HCT116 (cell line): ENCODE results near the gene CENPP. TPM values are rescaled to one million over a fixed set of nuclear protein-coding genes. Genes with fewer than 3 reads are reported as not detected.

ENCODE experiments used
- ATAC-seq: fragments of 200-7000 bp; cut with Tn5 transposase; 2 replicates; pipeline ENCODE4 v1.9.1; 2020; ENCODE audit warnings: mild to moderate bottlenecking, moderate library complexity
- BruUV-seq: library from RNA; stranded (reverse); fragments of 400-500 nt; replicated peaks from 2 replicates; lab custom pipeline; 2021; lab: Mats Ljungman, UMichigan
- CTCF ChIA-PET: fragments of 300-600 bp; sonication (Branson Sonifier 250); formaldehyde crosslinking; loops from one replicate; lab custom pipeline; 2021; ENCODE audit warnings: antibody characterized with exemption; lab: Charles Lee
- POLR2A ChIA-PET: fragments of 300-600, 350-600 bp; sonication (Branson Sonifier 250); formaldehyde crosslinking; loops from one replicate; lab custom pipeline; 2021; ENCODE audit warnings: antibody characterized with exemption; lab: Charles Lee
- RAD21 ChIA-PET, 2 experiments: fragments of 300-600 bp; sonication (Branson Sonifier 250); formaldehyde crosslinking; loops; one replicate each; lab custom pipeline; 2023; ENCODE audit warnings: low total read pairs in 2 of 2; ENCODE audit not compliant: uncharacterized antibody in 2 of 2, unreplicated experiment in 2 of 2, low non-redundant PET in 1 of 2; lab: Charles Lee
- DNase-seq: peaks from one replicate; pipeline ENCODE4 v3.0.0-alpha.2; 2010; ENCODE audit warnings: low read depth, low spot score
- H2AFZ ChIP-seq: fragments of 200-600 bp; shearing (Covaris generic), sonication (generic); 2 replicates; pipeline ENCODE4 v1.6.1; 2017; ENCODE audit warnings: low read depth, mixed run types, mixed read lengths, antibody characterized with exemption, low read length; ENCODE audit not compliant: poor library complexity, severe bottlenecking
- H3K27ac ChIP-seq: 2 replicates; pipeline ENCODE4 v1.5.1; 2012; ENCODE audit warnings: low read depth, low read length
- H3K27me3 ChIP-seq: fragments of 200-600 bp; sonication (generic); 2 replicates; pipeline ENCODE4 v1.6.1; 2016; ENCODE audit warnings: mixed run types, low read length, mixed read lengths; ENCODE audit not compliant: insufficient read depth
- H3K36me3 ChIP-seq, 2 experiments: fragments of 200-500 bp in 1 of 2; fragments of 200-600 bp in 1 of 2; sonication (Bioruptor generic) in 1 of 2; sonication (generic) in 1 of 2; 2 replicates each; pipeline versions ENCODE4 v1.5.1 to v1.6.1; 2014 to 2016; ENCODE audit warnings: low read length in 2 of 2, inconsistent platforms in 1 of 2, mixed read lengths in 1 of 2, mixed run types in 1 of 2; ENCODE audit not compliant: insufficient read depth in 2 of 2, control insufficient read depth in 1 of 2
- H3K4me1 ChIP-seq, 2 experiments: fragments of 200-600 bp in 1 of 2; sonication (generic) in 1 of 2; 2 replicates each; pipeline versions ENCODE4 v1.5.1 to v1.6.1; 2012 to 2017; ENCODE audit warnings: low read length in 2 of 2, inconsistent platforms in 1 of 2, mild to moderate bottlenecking in 1 of 2, mixed read lengths in 1 of 2, mixed run types in 1 of 2, moderate library complexity in 1 of 2; ENCODE audit not compliant: insufficient read depth in 2 of 2, control insufficient read depth in 1 of 2
- H3K4me2 ChIP-seq: fragments of 200-600 bp; sonication (generic); 2 replicates; pipeline ENCODE4 v1.6.1; 2017; ENCODE audit warnings: mixed run types, low read length, mixed read lengths
- H3K4me3 ChIP-seq, 2 experiments: fragments of 200-600 bp in 1 of 2; sonication (generic) in 1 of 2; replicated peaks in 1 of 2; 2 replicates each; pipeline ENCODE4 v1.5.1; 2011 to 2016; ENCODE audit warnings: low read length in 2 of 2, control low read depth in 1 of 2, low read depth in 1 of 2, mild to moderate bottlenecking in 1 of 2, mixed read lengths in 1 of 2, mixed run types in 1 of 2
- H3K79me2 ChIP-seq: fragments of 200-600 bp; sonication (generic); 2 replicates; pipeline ENCODE4 v1.6.1; 2017; ENCODE audit warnings: mild to moderate bottlenecking, mixed run types, low read length, moderate library complexity, mixed read lengths; ENCODE audit not compliant: insufficient read depth
- H3K9ac ChIP-seq: fragments of 200-600 bp; sonication (generic); 2 replicates; pipeline ENCODE4 v1.6.1; 2016; ENCODE audit warnings: low read length, mixed read lengths
- H3K9me2 ChIP-seq: fragments of 200-600 bp; sonication (generic), shearing (Covaris generic); 2 replicates; pipeline ENCODE4 v1.6.1; 2017; ENCODE audit warnings: mixed run types, mild to moderate bottlenecking, moderate library complexity; ENCODE audit not compliant: insufficient read depth
- H3K9me3 ChIP-seq, 2 experiments: fragments of 200-500 bp in 1 of 2; fragments of 200-600 bp in 1 of 2; sonication (Bioruptor generic) in 1 of 2; sonication (generic) in 1 of 2; 2 replicates each; pipeline ENCODE4 v1.6.1; 2014 to 2017; ENCODE audit warnings: low read length in 2 of 2, mixed read lengths in 2 of 2, inconsistent platforms in 1 of 2, low read depth in 1 of 2, mild to moderate bottlenecking in 1 of 2, mixed run types in 1 of 2, moderate library complexity in 1 of 2; ENCODE audit not compliant: control insufficient read depth in 1 of 2, insufficient read depth in 1 of 2
- H4K20me1 ChIP-seq: fragments of 200-600 bp; sonication (generic), shearing (Covaris generic); 2 replicates; pipeline ENCODE4 v1.6.1; 2017; ENCODE audit warnings: mixed run types, mild to moderate bottlenecking, moderate library complexity; ENCODE audit not compliant: insufficient read depth
- CEBPB ChIP-seq: IDR thresholded peaks from 2 replicates; pipeline ENCODE4 v1.6.1; 2012; ENCODE audit warnings: low read depth
- EGR1 ChIP-seq: IDR thresholded peaks from 2 replicates; pipeline ENCODE4 v1.6.1; 2012; ENCODE audit warnings: low read depth
- ELF1 ChIP-seq: IDR thresholded peaks from 2 replicates; pipeline ENCODE4 v1.6.1; 2012; ENCODE audit warnings: low read depth, borderline replicate concordance
- EZH2 ChIP-seq: fragments of 200-600 bp; sonication (generic); IDR thresholded peaks from 2 replicates; pipeline ENCODE4 v1.6.1; 2017; ENCODE audit warnings: antibody characterized with exemption, mixed run types
- FOSL1 ChIP-seq: IDR thresholded peaks from 2 replicates; pipeline ENCODE4 v1.6.1; 2012; ENCODE audit warnings: low read depth
- JUND ChIP-seq: IDR thresholded peaks from 2 replicates; pipeline ENCODE4 v1.6.1; 2012
- RAD21 ChIP-seq: IDR thresholded peaks from 2 replicates; pipeline ENCODE4 v1.6.1; 2012; ENCODE audit warnings: low read depth, mild to moderate bottlenecking
- SIN3A ChIP-seq: IDR thresholded peaks from 2 replicates; pipeline ENCODE4 v1.6.1; 2012; ENCODE audit warnings: low read depth
- TCF7L2 ChIP-seq: IDR thresholded peaks from 2 replicates; pipeline ENCODE4 v1.7.0; 2011; ENCODE audit warnings: borderline replicate concordance, inconsistent platforms; ENCODE audit not compliant: insufficient read depth, insufficient read length; ENCODE audit errors: extremely low read depth
- YY1 ChIP-seq: IDR thresholded peaks from 2 replicates; pipeline ENCODE4 v1.6.1; 2011; ENCODE audit warnings: low read length, low read depth, moderate library complexity, mild to moderate bottlenecking; ENCODE audit not compliant: insufficient replicate concordance; ENCODE audit errors: extremely low read depth
- ZFX ChIP-seq: fragments of 450-650 bp; IDR thresholded peaks from 2 replicates; pipeline ENCODE4 v1.6.1; 2017
- intact Hi-C: fragments of 100-400 bp; cut with micrococcal nuclease; formaldehyde crosslinking; loops from 2 replicates; pipeline ENCODE4 v1.10.0; 2022
- total RNA-seq: library from RNA; stranded (reverse); gene quantifications from one replicate; pipeline ENCODE4 v1.2.1, GENCODE V29; 2021; ENCODE audit not compliant: unreplicated experiment
- TF ChIP-seq, protein P1 (sequence below): IDR thresholded peaks from 2 replicates; pipeline ENCODE4 v1.6.1; 2012
- TF ChIP-seq, protein P2 (sequence below): IDR thresholded peaks from 2 replicates; pipeline ENCODE4 v1.6.1; 2012; ENCODE audit warnings: low read depth

CENPP gene
- total RNA-seq, 1 experiment from 2014 or later = 7.0 TPM

DNA sequence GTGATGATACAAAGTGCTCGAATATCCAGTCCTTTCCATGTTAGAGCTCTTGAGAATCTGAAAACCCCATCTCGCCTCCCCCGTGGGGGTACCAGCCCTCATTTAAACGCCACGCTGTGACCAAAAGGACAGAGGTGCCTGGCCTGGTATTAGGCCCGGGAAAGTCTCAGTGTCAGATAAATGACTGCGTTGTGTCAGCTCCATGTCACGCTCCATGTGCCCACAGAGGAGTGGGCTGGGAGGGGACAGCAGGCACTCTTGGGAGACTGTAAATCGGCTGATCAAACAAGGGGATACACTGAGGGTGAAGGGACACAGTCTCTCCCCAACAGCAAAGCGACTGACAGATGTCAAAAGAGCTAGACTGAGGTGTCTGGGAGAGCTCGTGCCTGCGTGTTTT is 275.7 kb downstream of the CENPP start:
- Histone ChIP-seq H4K20me1 (no peaks in the 10 kb centered on the region), H3K79me2 (no peaks in the 10 kb centered on the region), H3K36me3 (no peaks in the 10 kb centered on the region), H3K4me2 (no peak overlapping the region), H3K27ac (no peak overlapping the region), H3K9ac (no peak overlapping the region), H2AFZ (no peak overlapping the region), H3K27me3 (no peaks in the 10 kb centered on the region), H3K9me2 (no peaks in the 10 kb centered on the region), H3K9me3 (no peaks in the 10 kb centered on the region), H3K4me1 (no peaks in the 10 kb centered on the region), H3K4me3 (no peak overlapping the region)
- intact Hi-C loops = no loop called here
- ATAC-seq (no peak), DNase-seq (no peak)
- TF ChIP-seq JUND = no peak
- TF ChIP-seq TCF7L2 = no peak
- TF ChIP-seq, protein P1, sequence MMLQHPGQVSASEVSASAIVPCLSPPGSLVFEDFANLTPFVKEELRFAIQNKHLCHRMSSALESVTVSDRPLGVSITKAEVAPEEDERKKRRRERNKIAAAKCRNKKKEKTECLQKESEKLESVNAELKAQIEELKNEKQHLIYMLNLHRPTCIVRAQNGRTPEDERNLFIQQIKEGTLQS = no peak
- no peak for TF ChIP-seq FOSL1
- no peak for TF ChIP-seq SIN3A
- TF ChIP-seq EZH2 = no peak
- TF ChIP-seq YY1 = no peak
- TF ChIP-seq CEBPB = no peak
- no peak for TF ChIP-seq EGR1
- TF ChIP-seq, protein P2, sequence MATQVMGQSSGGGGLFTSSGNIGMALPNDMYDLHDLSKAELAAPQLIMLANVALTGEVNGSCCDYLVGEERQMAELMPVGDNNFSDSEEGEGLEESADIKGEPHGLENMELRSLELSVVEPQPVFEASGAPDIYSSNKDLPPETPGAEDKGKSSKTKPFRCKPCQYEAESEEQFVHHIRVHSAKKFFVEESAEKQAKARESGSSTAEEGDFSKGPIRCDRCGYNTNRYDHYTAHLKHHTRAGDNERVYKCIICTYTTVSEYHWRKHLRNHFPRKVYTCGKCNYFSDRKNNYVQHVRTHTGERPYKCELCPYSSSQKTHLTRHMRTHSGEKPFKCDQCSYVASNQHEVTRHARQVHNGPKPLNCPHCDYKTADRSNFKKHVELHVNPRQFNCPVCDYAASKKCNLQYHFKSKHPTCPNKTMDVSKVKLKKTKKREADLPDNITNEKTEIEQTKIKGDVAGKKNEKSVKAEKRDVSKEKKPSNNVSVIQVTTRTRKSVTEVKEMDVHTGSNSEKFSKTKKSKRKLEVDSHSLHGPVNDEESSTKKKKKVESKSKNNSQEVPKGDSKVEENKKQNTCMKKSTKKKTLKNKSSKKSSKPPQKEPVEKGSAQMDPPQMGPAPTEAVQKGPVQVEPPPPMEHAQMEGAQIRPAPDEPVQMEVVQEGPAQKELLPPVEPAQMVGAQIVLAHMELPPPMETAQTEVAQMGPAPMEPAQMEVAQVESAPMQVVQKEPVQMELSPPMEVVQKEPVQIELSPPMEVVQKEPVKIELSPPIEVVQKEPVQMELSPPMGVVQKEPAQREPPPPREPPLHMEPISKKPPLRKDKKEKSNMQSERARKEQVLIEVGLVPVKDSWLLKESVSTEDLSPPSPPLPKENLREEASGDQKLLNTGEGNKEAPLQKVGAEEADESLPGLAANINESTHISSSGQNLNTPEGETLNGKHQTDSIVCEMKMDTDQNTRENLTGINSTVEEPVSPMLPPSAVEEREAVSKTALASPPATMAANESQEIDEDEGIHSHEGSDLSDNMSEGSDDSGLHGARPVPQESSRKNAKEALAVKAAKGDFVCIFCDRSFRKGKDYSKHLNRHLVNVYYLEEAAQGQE = no peak
- no peak for TF ChIP-seq ELF1
- no peak for TF ChIP-seq RAD21
- no peak for TF ChIP-seq ZFX
- CTCF ChIA-PET = no interaction called here
- POLR2A ChIA-PET = no interaction called here
- RAD21 ChIA-PET = no interaction called here
- BruUV-seq = no TSS peak
